M059J (cell line): ENCODE results near the gene PCNX2. TPM values are rescaled to one million over a fixed set of nuclear protein-coding genes. Genes with fewer than 3 reads are reported as not detected.
"Not testable (repeated sequence)": the region's sequence is repeated elsewhere in the genome, so short reads cannot be mapped to it uniquely, and the experiment has no call there.

Experiments used
- DNase-seq: peaks from one replicate; pipeline ENCODE4 v3.0.0-alpha.2; 2012; ENCODE audit warnings: low read depth
- total RNA-seq: library from RNA; depleted of rRNA; stranded (reverse); fragments of >200 nt; shearing (Covaris generic); gene quantifications from 2 replicates; pipeline ENCODE4 v1.2.3, GENCODE V29; 2014

Gene PCNX2
- total RNA-seq, 1 experiment from 2014 or later: 14.4 TPM

GRCh38 chr1:233016798-233017197 is 278.7 kb downstream of the PCNX2 start:
- DNase-seq: no peak

- no peak for DNase-seq
These were observed 279.6 kb downstream of the PCNX2 start for GRCh38 chr1:233015965-233016364.

DNA sequence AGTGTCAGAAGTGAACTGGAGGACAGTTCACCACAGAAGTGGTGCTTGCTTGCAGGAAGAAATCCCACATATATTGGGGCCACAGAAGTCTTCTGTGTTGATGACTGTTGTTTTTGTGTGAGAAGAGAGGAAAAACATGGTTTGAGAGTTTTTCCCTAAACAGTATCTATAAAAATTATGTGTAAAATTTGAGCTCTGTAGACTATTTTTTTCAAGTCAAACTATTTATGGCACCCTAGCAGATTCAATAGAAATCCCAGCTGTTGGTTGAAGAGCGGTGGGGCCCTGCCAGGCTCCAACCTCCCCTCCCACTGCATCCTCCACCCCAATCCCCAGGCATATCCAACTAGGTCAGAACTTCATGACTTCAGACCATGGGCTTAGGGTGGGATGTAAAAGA is 283.5 kb downstream of the PCNX2 start:
- no peak for DNase-seq

GRCh38 chr1:233010146-233010545 is 285.4 kb downstream of the PCNX2 start:
- DNase-seq: peak; percentile 88

GRCh38 chr1:233006541-233006973 is 289.0 kb downstream of the PCNX2 start:
- no peak for DNase-seq

DNA sequence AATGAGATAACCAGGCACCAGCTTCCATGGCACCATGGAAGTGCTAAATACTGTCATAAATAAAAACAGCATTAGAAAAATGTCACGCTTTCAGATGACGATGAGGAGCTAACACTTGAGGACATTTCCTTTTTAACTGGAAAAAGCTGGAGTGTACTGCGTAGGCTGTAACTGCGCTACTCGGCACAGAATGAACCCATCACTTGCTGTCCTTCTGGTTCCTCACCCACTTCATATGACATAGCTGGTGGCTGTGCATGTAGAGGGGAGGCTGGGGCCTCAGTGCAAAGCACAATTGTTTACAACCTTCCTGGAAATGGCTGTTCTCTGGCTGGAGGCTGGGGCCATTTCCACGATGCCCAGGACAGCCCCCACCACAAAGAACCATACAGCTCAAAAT is 289.4 kb downstream of the PCNX2 start:
- DNase-seq: no peak

DNA sequence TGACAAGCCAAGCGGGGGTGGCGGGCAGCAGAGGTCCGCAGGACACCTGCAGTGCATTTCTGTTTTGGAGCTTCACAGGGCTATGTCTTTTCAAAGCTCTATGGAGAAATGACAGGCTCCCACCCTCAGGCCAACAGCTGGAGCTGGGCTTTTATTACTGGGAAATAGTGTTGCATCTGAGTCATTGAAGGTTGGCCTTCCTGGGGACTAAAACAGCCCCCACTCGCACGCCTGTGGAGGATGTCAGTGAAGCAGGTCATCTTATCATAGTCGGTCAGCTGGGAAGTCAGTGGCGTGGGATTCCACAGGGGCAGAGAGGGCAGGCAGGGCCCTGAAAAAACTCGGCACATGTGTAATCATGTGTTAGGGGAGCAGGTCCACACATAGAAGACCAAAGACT is 289.8 kb downstream of the PCNX2 start:
- DNase-seq: peak; percentile 88

- no peak for DNase-seq
These were observed 290.4 kb downstream of the PCNX2 start for GRCh38 chr1:233005156-233005555.

- no peak for DNase-seq
These were observed 291.1 kb downstream of the PCNX2 start for GRCh38 chr1:233004451-233004850.

DNA sequence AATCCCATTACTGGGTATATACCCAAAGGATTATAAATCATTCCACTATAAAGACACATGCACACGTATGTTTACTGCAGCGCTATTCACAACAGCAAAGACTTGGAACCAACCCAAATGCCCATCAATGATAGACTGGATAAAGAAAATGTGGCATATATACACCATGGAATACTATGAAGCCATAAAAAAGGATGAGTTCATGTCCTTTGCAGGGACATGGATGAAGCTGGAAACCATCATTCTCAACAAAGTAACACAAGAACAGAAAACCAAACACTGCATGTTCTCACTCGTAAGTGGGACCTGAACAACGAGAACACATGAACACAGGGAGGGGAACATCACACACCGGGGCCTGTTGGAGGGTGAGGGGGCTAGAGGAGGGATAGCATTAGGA is 291.9 kb downstream of the PCNX2 start:
- DNase-seq: not testable (repeated sequence)

DNA sequence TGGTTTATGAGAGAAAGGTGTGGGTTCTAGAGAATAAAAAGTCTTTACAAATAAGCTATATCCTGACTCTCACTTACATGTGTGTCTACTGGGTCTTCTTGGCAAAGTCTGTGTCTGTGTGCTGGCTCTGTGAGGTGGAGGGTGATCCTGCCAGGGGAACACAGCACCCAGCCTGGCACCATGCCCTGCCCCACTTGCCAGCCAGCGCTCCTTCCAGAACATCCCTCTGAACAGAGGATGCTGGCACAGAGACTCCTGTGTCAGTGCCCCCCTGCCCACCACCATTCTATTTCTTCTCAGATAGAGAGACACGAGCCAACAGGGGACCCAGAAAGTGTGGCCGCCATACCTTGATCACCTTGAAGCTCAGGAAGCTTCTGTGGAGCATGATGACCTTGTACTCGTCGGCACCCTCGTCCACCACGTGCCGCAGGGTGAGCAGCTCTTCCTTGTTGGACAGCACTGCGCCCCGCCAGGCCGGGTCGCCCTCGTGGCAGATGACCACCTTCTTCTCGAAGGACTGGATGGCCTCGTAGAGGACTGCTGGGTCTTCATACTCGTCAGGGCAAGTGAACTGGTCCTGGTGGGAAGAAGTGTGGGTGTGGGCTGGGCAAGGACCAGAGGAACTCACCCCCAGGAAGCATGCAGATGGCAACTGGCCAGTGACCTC is 295.4 kb downstream of the PCNX2 start:
- DNase-seq: no peak

DNA sequence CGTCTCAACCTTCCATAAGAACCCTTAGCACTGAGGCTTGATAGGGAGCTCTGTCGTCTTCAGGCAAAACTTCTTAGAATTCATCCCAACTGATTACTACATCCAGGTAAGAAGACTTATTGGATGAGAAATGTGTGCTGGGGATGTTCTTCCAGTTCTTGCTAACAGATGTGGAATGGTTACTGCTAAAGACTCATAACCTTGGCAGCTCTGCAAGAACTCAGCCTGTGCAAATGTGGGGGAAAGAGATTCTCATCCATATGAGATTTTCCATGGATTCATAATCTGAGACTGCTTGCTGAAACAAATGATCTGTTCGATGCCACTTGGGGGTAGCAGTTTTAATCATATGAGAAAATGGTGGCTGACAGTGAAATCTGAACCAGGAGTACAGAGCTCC is 296.9 kb downstream of the PCNX2 start:
- no peak for DNase-seq

DNA sequence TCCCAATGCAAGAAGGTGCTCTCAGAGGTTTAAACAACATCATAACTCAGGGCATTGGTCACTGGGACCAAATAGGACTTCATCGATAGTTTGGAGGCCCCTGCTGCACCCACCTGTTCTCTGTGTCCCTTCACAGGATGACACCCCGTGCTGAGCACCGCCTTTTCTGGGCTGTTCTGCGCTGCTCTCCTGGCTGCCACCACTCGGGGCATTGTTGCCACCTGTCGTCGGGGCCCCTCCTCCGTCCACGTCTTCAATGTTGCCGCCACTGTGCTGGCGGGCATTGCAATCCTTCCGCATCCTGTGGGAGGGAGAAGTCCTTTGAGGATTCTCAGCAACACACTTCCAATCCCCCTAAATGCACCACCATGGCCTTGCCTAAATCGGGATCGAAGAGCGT is 297.4 kb downstream of the PCNX2 start:
- DNase-seq: no peak

GRCh38 chr1:232996143-232996542 is 299.4 kb downstream of the PCNX2 start:
- no peak for DNase-seq

DNA sequence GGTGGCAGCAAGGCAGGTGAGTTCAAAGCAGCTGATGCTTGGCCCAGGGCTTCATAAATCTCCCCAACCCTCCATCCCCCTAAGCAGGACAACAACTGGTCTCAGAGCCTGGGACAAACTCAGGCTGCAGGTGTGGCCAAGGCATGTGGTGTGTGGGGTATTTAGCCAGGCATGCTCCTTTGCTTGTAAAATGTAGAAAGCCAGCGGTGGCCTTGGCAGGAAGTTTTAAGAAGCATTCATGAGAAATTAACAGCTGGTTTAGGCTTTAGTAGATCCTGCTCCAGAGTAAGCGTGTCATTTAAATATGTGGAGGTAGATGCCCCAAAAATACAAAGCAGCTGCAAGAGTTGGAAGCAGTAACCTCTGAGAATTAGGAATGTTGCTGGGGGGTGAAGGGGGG is 300.3 kb downstream of the PCNX2 start:
- no peak for DNase-seq

DNA sequence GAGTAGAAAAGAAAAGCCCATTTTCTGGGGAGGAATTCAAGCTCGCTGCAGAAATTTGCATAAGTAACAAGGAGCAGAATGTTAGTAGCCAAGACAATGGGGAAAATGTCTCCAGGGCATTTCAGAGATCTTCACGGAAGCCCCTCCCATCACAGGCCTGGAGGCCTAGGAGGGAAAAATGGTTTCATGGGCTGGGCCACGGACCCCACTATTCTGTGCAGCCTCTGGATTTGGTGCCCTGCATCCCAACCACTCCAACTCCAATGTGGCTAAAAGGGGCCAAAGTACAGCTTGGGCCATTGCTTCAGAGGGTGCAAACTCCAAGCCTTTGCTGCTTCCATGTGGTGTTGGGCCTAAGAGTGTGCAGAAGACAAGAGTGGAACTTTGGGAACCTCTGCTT is 302.0 kb downstream of the PCNX2 start:
- DNase-seq: no peak

- DNase-seq: no peak
These were observed 303.3 kb downstream of the PCNX2 start for GRCh38 chr1:232992227-232992626.

- DNase-seq: no peak
These were observed 304.3 kb downstream of the PCNX2 start for GRCh38 chr1:232991238-232991637.

DNA sequence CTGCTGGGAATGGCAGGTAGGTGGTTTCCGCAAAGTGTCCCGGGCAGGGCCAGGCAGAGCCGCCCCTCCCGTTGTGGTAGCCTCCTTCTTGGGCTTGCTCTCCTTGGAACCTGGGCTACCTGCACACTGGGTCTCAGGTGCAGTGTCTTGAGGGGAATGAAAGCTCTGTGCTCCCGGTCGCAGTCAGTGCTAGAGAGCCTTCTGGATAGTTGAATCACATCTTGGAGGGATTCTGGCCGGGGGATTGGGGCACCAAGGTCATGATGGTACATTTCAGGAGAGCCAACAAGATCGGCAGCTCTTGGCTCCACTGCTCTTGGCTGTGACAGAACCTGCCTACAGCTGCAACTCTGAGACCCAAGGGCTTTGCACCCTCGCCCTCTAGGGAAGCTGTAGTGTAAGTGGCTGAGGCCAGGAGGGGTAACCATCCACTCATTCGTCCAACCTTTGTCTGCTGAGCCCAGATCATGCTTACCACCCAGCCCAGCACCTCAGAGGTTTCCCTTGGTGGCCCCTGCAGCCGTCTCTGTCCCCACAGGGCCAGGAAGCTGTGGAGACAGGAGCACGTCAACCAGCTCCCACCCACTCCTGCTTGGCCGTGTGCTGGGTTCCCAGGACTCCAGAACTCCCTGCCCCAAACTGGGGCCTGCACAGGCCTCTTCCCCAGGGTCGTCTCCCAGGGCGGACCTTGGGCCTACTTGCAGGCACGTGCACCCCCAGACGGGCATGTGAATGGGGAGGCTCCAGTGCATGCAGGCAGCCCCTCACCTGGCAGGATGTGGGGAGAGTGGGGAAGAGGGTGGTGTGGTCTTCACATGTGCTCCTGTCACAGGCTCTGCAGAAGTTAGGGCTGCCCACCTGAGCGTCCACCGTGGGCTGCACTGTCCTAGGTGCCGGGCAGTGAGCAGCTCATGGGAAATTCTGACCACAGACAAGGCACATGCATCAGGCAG is 305.1 kb downstream of the PCNX2 start:
- no peak for DNase-seq

GRCh38 chr1:232988572-232989040 is 306.9 kb downstream of the PCNX2 start:
- DNase-seq: peak; percentile 94

- no peak for DNase-seq
These were observed 307.8 kb downstream of the PCNX2 start for GRCh38 chr1:232987774-232988140.

DNA sequence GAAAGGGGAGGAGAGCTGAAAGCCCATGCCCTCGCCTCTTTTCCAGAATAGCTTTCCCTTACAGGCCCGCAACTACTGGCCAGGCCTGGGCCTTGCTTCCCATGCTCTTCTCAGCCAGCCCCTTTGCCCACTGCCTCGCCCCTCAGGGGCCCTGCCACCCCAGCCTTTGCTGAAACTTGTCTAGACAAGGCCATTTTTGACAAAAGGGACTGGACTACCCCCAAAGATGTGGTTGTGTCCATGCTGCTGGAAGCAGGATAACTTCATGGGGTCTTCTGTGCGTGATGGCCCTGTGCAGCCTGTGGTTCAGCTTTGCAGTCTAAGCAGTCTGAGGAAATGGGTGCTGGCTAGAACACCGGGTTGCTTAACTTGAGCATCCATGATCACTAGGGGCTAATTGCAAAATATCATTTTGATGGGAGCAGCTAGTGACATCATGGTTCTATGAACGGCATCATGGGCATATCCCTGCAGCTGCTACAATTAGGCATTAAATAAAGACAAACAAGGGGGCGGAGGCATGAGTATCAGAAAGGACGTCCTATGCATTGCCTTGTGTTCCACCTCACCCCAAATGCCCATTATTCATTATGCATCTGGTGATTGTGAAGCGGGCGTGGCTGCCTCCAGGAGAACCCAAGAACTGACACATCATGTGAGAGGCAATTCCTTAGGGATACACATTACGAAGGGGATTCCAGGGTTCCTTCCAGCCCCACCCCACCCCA is 308.3 kb downstream of the PCNX2 start:
- DNase-seq: no peak
